Fibroblast of the aortic adventitia (primary cell): ENCODE data around the gene PNRC2. TPM values are rescaled to one million over a fixed set of nuclear protein-coding genes. Genes with fewer than 3 reads are reported as not detected.
A peak's percentile ranks its signal among the peaks of the same experiment; 100 is the strongest.

ENCODE experiments used
- DNase-seq: peaks from one replicate; pipeline ENCODE4 v3.0.0-alpha.2; 2010; ENCODE audit warnings: low read depth
- H3K4me3 ChIP-seq: 2 replicates; pipeline ENCODE4 v1.5.1; 2011; ENCODE audit warnings: low read depth, mild to moderate bottlenecking, control low read depth, low read length, moderate library complexity
- total RNA-seq: library from RNA; depleted of rRNA; stranded (reverse); fragments of >200 nt; gene quantifications from 2 replicates; pipeline ENCODE4 v1.2.3, GENCODE V29; 2012; ENCODE audit warnings: low replicate concordance
- TF ChIP-seq, protein P1 (sequence below): IDR thresholded peaks from 2 replicates; pipeline ENCODE4 v1.5.1; 2011; ENCODE audit warnings: mild to moderate bottlenecking, low read length, control low read depth, inconsistent platforms; ENCODE audit not compliant: insufficient read depth

The PNRC2 gene
- total RNA-seq, 1 donor = 133 TPM

DNA sequence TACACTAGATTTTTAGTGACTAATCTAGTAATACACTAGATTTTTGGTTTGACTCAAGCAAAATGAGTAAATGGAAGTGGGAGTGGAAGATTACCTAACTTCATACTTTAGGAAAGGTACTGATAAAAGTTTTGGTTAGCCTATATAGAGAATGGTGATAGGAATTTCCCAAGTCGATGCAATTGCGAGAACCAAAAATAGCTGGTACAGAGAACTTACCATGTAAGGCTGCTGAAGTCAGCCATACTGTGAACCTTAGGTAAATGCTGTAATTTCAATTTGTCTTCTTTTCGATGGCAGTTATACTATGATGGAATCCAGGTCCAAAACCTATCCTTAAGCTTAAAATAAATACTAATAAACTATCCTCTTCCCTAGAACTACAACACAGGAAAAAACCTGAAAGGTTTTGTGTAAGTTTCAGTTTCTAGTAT, 4.6 kb downstream of the PNRC2 start:
- DNase-seq = peak; percentile 21
- H3K4me3 ChIP-seq = no peak overlapping the region
- TF ChIP-seq, protein P1, sequence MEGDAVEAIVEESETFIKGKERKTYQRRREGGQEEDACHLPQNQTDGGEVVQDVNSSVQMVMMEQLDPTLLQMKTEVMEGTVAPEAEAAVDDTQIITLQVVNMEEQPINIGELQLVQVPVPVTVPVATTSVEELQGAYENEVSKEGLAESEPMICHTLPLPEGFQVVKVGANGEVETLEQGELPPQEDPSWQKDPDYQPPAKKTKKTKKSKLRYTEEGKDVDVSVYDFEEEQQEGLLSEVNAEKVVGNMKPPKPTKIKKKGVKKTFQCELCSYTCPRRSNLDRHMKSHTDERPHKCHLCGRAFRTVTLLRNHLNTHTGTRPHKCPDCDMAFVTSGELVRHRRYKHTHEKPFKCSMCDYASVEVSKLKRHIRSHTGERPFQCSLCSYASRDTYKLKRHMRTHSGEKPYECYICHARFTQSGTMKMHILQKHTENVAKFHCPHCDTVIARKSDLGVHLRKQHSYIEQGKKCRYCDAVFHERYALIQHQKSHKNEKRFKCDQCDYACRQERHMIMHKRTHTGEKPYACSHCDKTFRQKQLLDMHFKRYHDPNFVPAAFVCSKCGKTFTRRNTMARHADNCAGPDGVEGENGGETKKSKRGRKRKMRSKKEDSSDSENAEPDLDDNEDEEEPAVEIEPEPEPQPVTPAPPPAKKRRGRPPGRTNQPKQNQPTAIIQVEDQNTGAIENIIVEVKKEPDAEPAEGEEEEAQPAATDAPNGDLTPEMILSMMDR = no peak

GRCh38 chr1:23964790-23965740, 5.4 kb downstream of the PNRC2 start:
- TF ChIP-seq, protein P1 = no peak
- DNase-seq = peak; percentile 70
- H3K4me3 ChIP-seq = no peak overlapping the region

DNA sequence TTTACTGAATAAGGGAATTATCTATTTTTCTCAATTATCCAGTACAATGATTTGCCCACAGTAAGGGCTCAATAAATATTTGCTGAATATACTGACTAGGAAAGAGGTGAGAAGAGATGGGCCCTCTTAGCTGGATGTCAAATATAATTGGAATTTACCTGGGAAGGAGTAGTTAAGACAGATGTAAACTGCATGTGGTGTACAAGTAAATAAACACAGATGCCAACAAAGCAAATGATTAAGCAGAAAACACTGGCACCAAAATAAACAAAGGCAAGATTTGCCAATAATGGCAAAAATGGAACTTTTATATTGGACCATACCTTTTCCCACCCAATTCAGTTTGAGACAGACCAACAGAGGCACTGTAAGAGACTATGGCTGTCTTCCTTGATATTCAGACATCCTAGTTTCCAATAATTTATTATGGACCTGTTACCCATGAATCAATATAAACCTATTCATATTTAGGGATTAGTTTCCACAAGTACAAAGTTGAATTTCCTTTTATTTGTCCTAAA, 7.4 kb downstream of the PNRC2 start:
- no peak overlapping the region for H3K4me3 ChIP-seq
- DNase-seq = no peak
- TF ChIP-seq, protein P1 = no peak

GRCh38 chr1:23967871-23968270, 8.2 kb downstream of the PNRC2 start:
- TF ChIP-seq, protein P1 = no peak
- no peak for DNase-seq
- H3K4me3 ChIP-seq = no peak overlapping the region

- peak overlapping the region; percentile 40 for H3K4me3 ChIP-seq
- DNase-seq = no peak
- TF ChIP-seq, protein P1 = no peak
These were observed 17.7 kb downstream of the PNRC2 start for GRCh38 chr1:23977187-23977853.

DNA sequence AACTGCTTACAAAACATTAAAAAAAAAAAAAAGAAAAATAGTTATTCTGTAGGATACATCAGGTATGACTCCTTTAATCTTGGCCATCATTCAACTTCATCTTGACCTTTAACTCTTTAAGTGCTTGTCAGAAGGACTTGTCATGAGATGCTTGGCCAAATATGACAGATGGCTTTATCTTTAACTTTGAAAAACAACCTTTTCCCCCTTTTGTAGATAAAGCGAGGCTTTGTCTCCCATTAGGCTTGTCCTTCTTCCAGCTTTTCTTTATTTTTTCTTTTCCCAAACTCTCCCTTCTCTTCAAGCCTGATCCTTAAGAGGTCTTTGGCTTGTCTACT, 18.2 kb downstream of the PNRC2 start:
- DNase-seq = no peak
- TF ChIP-seq, protein P1 = no peak
- peak overlapping the region; percentile 94 for H3K4me3 ChIP-seq
